H1 (cell line): ENCODE results near the gene FGF14. TPM values are rescaled to one million over a fixed set of nuclear protein-coding genes. Genes with fewer than 3 reads are reported as not detected.

ENCODE experiments used
- BRCA1 ChIP-seq: IDR thresholded peaks from 2 replicates; pipeline ENCODE4 v1.6.1; 2012; ENCODE audit warnings: low read depth, low read length, improper control_type of control experiment
- EGR1 ChIP-seq: IDR thresholded peaks from 2 replicates; pipeline ENCODE4 v1.6.1; 2011; ENCODE audit warnings: low read depth, low read length, borderline replicate concordance
- SIN3A ChIP-seq, 2 experiments: IDR thresholded peaks in 1 of 2; conservative IDR thresholded peaks in 1 of 2; 2 replicates each; pipeline ENCODE4 v1.6.1; 2011 to 2012; ENCODE audit warnings: low read length in 2 of 2, improper control_type of control experiment in 1 of 2, low read depth in 1 of 2, mild to moderate bottlenecking in 1 of 2
- polyA plus RNA-seq, 7 experiments: library from polyadenylated mRNA; depleted of rRNA in 3 of 7; stranded (reverse) in 5 of 7; unstranded in 2 of 7; fragments of >200 nt in 5 of 7; fragments of 200-250 nt in 2 of 7; gene quantifications; 1 replicate in 5 of 7; 2 replicates in 1 of 7; 4 replicates in 1 of 7; pipeline versions ENCODE4 v1.2.1 to v1.2.3, GENCODE V29; 2011 to 2013; ENCODE audit warnings: missing spikeins in 2 of 7, mixed read lengths in 2 of 7
- total RNA-seq: library from RNA; stranded (reverse); fragmentation: NEBNext Ultra II Directional; extraction: Animal tissue kit (Norgen Biotek cat#: 25700); gene quantifications from 2 replicates; pipeline ENCODE4 v1.2.1, GENCODE V29; 2021

The FGF14 gene
- total and polyA plus RNA-seq, 2 of the 8 experiments (the other 6 are each of a cell fraction or from before 2014, with no cell fraction given) = 0.05 to 0.58 TPM

- TF ChIP-seq EGR1 (no peak), SIN3A (conservative IDR thresholded peaks at IDR 0.05 in 1 of 2, IDR thresholded peaks at IDR 0.05 in 1 of 2; ENCODE audit: low read depth in 1 of 2, low read length in 2 of 2) (no peak), BRCA1 (no peak)
These were observed 150.0 kb downstream of the FGF14 start (continued) for GRCh38 chr13:102251817-102252216.
